Erythroblast (primary cell): ENCODE results near the gene PDHB.

ENCODE experiments used
- GATA1 ChIP-seq: IDR thresholded peaks from 2 replicates; pipeline ENCODE4 v1.6.1; 2011; ENCODE audit warnings: low read depth, mild to moderate bottlenecking, control low read depth, low read length, moderate library complexity
- POLR2A ChIP-seq: IDR thresholded peaks from 2 replicates; pipeline ENCODE4 v1.6.1; 2011; ENCODE audit warnings: mild to moderate bottlenecking, low read length

DNA sequence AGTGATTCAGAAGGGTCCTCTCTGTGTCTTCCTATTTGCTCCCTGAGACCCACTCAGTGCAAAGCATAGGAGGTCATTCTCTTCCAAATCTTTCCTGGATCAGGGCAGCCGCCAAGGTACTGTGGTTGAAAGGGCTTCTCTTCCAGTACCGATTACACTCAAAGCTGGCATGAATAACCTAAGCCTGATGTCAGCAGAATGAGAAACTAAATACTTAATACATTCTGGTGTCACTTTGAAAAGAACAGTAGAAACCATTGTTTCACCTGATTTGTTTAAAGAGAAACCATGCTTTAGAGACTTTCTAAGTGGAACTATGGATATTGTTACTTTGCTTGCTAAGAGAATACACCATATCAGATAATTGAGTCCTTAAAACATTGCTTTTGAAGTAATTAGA is 50.2 kb downstream of the PDHB start:
- TF ChIP-seq POLR2A (no peak), GATA1 (no peak)
